NB4 (cell line): ENCODE measurements around the gene SRC.

Experiments
- DNase-seq: peaks from one replicate; pipeline ENCODE4 v3.0.0; 2010; ENCODE audit warnings: low read depth
- H3K4me3 ChIP-seq: one replicate; pipeline ENCODE4 v1.5.1; 2011; ENCODE audit warnings: mild to moderate bottlenecking, low read depth, low read length, moderate library complexity
- CTCF ChIP-seq: IDR thresholded peaks from one replicate; pipeline ENCODE4 v1.5.1; 2012; ENCODE audit warnings: low read depth, low read length
- MAX ChIP-seq: IDR thresholded peaks from 2 replicates; pipeline ENCODE4 v1.6.1; 2011; ENCODE audit warnings: low read depth, low read length
- MYC ChIP-seq: IDR thresholded peaks from 2 replicates; pipeline ENCODE4 v1.6.1; 2011; ENCODE audit warnings: low read depth, low read length
- POLR2A ChIP-seq: IDR thresholded peaks from 2 replicates; pipeline ENCODE4 v1.6.1; 2011; ENCODE audit warnings: mild to moderate bottlenecking; ENCODE audit not compliant: insufficient read length; ENCODE audit errors: extremely low read depth

Gene SRC

DNA sequence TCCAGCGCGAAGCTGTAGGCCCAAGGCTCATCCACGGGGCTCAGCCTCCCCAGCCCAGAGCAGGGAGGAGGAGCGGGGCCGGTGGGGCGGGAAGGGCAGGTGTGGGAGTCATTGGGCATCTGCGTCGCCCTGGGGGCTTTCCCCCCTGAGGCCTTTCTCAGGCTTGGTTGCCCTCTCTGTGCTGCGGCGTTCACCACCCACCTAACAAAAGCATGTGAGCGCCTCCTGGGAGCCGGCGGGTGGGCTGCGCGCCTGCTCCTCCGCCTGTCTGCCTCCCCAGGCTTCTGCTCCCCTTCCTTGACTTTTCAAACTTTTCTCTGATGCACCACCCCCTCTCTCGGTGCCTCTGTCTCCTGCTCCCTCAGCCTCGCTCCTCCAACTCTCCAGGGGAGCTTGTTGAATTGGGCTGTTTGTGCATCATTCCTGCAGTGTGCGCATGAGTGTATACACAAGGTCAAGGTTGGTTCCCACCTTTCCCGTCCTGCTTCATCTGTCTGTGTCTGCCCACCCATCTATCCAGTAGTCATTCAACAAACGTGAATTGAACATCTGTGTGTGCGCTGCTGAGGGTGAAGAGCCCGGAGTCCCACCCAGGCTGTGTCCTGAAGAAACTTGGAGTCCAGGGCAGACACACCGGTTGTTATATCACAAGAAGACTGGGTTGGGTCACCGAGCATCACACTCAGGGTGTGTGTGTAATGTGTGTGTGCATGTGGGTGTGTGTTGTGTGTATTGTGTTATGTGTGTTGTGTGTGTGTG lies 92.7 kb downstream of the SRC start:
- TF ChIP-seq CTCF (no peak), MAX (no peak), POLR2A (no peak), MYC (no peak)
- DNase-seq: no peak
- no peak overlapping the region for H3K4me3 ChIP-seq

GRCh38 chr20:37439223-37439933 lies 93.4 kb downstream of the SRC start:
- no peak overlapping the region for H3K4me3 ChIP-seq
- no peak for DNase-seq
- no peak for TF ChIP-seq MYC
- TF ChIP-seq CTCF: no peak
- no peak for TF ChIP-seq MAX
- TF ChIP-seq POLR2A: no peak

GRCh38 chr20:37441023-37441422 lies 95.1 kb downstream of the SRC start:
- TF ChIP-seq CTCF (no peak), MYC (no peak), MAX (no peak), POLR2A (no peak)
- DNase-seq: no peak
- H3K4me3 ChIP-seq: no peak overlapping the region

DNA sequence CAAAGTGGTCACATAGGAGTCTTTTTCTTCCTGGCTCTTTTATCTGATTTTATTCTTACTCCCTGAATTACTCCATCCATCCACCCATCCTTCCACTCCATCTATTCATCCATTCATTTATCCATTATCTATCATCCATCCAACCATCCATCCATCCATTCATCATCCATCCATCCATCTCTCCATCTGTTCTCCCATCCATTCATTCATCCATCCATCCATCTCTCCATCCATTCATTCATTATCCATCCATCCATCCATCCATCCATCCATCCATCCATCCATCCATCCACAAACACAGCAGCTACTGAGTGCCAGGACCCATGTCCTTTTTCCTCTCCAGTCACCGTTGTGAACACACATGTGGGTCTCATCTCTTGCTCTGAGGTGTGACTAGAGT lies 96.6 kb downstream of the SRC start:
- TF ChIP-seq POLR2A (no peak), MYC (no peak), MAX (no peak), CTCF (no peak)
- no peak overlapping the region for H3K4me3 ChIP-seq
- DNase-seq: no peak

DNA sequence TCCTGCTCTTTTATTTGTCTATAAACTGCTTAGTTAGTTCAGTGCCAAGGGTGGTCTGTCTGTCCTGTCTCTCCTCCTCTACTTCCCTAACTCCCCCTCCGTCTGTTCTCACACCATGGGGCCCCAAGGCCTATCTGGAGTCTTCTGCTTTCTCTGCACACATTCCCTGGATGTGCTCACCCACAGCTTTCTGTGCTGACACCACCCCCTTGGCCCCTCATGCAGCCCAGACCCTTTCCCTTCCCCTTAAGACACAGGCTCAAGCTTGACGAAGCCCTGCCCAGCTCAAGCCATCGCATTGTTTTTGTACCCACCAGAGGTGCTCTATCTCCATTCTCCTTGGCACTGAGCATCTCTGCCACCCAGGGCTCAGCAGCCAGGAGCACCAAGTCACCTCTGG lies 97.0 kb downstream of the SRC start:
- no peak for TF ChIP-seq MAX
- TF ChIP-seq POLR2A: no peak
- TF ChIP-seq CTCF: no peak
- TF ChIP-seq MYC: no peak
- DNase-seq: no peak
- no peak overlapping the region for H3K4me3 ChIP-seq
